ENCODE data around the gene SOX18.
"Not testable (repeated sequence)": the region's sequence is repeated elsewhere in the genome, so short reads cannot be mapped to it uniquely, and the experiment has no call there.

Gene SOX18

DNA sequence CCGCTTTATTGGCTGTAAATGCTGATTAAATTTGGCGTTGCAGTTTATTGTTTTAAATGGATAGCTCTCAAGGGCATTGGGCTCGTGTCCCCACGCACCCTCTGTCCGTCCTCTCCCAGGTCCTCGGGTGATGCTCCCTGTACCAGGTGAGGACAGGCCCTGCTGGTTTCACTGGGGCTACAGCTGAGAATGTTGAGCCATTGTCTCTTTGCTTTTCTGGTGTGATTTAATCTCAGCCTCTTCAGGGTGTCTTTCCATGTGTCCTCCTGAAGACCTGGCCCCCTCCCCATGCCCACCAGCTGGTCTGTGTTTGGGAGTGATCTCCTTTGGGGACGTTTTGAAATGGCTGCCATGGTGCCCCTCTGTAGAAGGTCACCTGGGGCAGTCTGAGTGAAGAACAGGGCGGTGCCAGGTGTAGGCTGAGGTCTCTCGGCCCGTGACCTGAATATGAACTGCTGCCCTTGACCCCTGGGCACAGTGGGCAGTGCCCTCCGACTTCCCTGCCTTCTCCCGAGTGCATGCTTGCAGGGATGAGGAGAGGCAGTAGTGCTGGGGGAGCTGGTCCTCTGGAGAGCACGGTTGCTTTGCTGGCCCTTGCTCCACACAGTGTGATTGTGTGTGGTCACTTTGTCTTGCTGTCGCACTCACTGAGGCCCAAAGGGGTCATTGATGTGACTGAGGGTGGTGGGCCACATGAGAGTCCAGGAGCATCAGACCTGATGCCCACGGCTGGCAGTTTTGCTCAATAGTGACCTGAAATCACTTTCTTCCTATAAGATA, 25.9 kb downstream of the SOX18 start:
- ATAC-seq (no peak), DNase-seq (no peak)
- Mint-ChIP-seq H3K9me3 (no peaks in the 10 kb centered on the region), H3K27me3 (no peaks in the 10 kb centered on the region), H3K36me3 (ENCODE audit: low read depth) (peaks cover 26% of the 10 kb centered on the region), H3K4me3 (no peak overlapping the region), H3K4me1 (peaks cover 5% of the 10 kb centered on the region), H3K27ac (no peak overlapping the region)

DNA sequence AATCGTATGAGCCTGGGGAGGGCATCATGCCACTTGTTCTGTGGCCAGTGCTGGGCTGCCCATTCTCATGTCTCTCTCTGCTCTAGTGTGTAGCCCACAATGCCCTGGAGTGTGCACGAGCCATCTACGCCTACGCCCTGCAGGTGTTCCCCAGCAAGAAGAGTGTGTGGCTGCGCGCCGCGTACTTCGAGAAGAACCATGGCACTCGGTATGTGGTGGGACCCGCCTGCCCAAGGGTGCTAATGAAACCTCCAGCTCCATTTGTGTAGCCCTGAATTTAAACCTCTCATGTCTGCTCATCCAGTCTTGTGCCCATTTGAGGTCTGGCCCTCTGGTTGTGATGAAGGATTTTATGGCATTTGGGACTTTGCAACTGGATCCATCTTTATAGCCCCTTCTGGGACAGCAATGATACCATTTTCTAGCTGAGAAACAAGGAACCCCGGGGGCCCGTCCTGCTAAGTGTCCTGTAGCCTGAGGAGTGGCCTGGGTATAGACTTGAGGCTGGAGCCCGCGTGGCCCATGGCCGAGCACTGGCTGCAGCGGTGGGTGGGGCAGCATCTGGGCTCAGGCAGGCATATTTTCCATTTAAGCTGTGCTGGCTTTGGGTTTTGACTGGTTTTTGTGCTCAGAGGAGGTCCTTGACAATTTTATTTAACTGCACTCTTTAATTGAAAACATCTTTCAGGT, 26.6 kb downstream of the SOX18 start:
- peaks cover 30% of the 10 kb centered on the region for H3K36me3 Mint-ChIP-seq (ENCODE audit: low read depth)

DNA sequence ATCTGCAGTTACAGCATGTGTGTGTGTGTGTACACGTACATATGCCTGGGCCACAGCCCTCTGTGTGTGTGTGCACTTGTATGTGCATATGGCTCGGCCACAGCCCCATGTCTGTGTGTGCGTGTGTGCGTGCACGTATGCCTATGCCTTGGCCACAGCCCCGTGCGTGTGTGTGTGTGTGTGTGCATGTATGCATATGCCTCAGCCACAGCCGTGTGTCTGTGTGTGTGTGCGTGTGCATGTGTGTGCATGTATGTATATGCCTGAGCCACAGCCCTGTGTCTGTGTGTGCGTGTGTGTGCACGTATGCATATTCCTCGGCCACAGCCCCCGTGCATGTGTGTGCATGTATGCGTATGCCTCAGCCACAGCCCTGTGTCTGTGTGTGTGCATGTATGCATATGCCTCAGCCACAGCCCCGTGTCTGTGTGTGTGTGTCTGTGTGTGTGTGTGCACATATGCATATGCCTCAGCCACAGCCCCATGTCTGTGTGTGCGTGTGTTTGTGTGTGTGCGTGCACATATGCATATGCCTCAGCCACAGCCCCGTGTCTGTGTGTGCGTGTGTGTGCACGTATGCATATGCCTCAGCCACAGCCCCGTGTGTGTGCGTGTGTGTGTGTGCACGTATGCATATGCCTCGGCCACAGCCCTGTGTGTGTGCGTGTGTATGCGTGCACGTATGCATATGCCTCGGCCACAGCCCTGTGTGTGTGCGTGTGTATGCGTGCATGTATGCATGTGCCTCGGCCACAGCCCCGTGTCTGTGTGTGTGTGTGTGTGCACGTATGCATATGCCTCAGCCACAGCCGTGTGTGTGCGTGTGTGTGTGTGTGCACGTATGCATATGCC, 28.1 kb downstream of the SOX18 start:
- H3K27me3 Mint-ChIP-seq, result no peaks in the 10 kb centered on the region
- no peaks in the 10 kb centered on the region for H3K9me3 Mint-ChIP-seq
- H3K4me3 Mint-ChIP-seq, result no peak overlapping the region
- ATAC-seq (no peak), DNase-seq (no peak)
- no peak overlapping the region for H3K27ac Mint-ChIP-seq
- H3K36me3 Mint-ChIP-seq (ENCODE audit: low read depth), result peaks cover 33% of the 10 kb centered on the region
- H3K4me1 Mint-ChIP-seq, result peaks cover 5% of the 10 kb centered on the region

More for the DNA sequence above, 26.6 kb downstream of the SOX18 start:
- no peak for DNase-seq
- peaks cover 5% of the 10 kb centered on the region for H3K4me1 Mint-ChIP-seq
- no peak overlapping the region for H3K27ac Mint-ChIP-seq
- H3K4me3 Mint-ChIP-seq, result no peak overlapping the region
- ATAC-seq, result no peak
- H3K9me3 Mint-ChIP-seq, result no peaks in the 10 kb centered on the region
- H3K27me3 Mint-ChIP-seq, result no peaks in the 10 kb centered on the region

DNA sequence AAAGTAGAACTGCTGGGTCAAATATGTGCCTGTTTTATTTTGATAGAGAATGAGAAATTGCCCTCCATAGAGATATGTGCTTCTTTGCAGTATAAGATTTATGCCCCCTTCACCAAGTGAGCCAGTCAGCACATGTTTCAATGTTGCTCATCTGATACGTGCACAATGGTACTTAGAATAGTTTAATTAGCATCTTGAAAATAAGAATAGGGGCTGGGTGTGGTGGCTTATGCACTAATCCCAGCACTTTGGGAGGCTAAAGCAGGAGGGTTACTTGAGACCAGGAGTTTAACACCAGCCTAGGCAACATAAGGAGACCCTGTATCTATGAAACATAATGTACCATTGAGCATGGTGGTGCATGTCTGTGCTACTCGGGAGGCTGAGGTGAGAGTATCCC, 33.8 kb downstream of the SOX18 start:
- ATAC-seq (no peak), DNase-seq (no peak)
- Mint-ChIP-seq H3K36me3 (ENCODE audit: low read depth) (peaks cover 58% of the 10 kb centered on the region), H3K27ac (peak overlapping the region; percentile 35), H3K9me3 (no peaks in the 10 kb centered on the region), H3K27me3 (no peaks in the 10 kb centered on the region), H3K4me1 (peaks cover 33% of the 10 kb centered on the region), H3K4me3 (no peak overlapping the region)

DNA sequence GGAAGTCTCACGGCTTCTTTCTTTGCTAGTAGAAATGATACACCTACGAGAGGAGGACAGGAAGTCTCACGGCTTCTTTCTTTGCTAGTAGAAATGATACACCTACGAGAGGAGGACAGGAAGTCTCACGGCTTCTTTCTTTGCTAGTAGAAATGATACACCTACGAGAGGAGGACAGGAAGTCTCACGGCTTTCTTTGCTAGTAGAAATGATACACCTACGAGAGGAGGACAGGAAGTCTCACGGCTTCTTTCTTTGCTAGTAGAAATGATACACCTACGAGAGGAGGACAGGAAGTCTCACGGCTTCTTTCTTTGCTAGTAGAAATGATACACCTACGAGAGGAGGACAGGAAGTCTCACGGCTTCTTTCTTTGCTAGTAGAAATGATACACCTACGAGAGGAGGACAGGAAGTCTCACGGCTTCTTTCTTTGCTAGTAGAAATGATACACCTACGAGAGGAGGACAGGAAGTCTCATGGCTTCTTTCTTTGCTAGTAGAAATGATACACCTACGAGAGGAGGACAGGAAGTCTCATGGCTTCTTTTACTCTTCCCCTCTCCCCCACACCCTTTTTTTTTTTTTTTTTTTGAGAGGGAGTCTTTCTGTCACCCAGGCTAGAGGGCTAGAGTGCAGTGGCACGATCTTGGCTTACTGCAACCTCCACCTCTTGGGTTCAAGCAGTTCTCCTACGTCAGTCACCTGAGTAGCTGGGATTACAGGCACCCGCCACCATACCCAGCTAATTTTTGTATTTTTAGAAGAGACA, 36.9 kb downstream of the SOX18 start:
- DNase-seq, H3K27me3 Mint-ChIP-seq, ATAC-seq: not testable (repeated sequence)
- Mint-ChIP-seq H3K4me3 (peak overlapping the region; percentile 36), H3K9me3 (peaks cover 13% of the 10 kb centered on the region), H3K27ac (peak overlapping the region; percentile 77), H3K4me1 (peaks cover 57% of the 10 kb centered on the region), H3K36me3 (ENCODE audit: low read depth) (peaks cover 67% of the 10 kb centered on the region)

DNA sequence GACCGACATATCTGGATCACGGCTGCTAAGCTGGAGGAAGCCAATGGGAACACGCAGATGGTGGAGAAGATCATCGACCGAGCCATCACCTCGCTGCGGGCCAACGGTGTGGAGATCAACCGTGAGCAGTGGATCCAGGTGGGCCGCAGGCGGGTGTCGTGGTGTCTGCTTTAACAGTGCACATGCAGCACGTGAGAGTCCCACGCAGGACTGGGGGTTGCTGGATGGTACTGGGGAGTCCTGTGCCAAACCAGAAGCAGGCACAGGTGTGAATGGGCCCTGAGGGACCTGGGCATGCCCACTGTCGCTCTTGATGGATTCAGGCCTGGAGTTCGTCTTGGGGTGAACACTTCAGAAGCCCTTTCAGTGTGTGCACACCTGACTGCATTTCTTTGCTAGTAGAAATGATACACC, 38.1 kb downstream of the SOX18 start:
- Mint-ChIP-seq H3K4me3 (no peak overlapping the region), H3K27ac (peak overlapping the region; percentile 76), H3K9me3 (peaks cover 13% of the 10 kb centered on the region), H3K27me3 (no peaks in the 10 kb centered on the region), H3K36me3 (ENCODE audit: low read depth) (peaks cover 68% of the 10 kb centered on the region), H3K4me1 (peaks cover 67% of the 10 kb centered on the region)
- ATAC-seq (no peak), DNase-seq (no peak)

DNA sequence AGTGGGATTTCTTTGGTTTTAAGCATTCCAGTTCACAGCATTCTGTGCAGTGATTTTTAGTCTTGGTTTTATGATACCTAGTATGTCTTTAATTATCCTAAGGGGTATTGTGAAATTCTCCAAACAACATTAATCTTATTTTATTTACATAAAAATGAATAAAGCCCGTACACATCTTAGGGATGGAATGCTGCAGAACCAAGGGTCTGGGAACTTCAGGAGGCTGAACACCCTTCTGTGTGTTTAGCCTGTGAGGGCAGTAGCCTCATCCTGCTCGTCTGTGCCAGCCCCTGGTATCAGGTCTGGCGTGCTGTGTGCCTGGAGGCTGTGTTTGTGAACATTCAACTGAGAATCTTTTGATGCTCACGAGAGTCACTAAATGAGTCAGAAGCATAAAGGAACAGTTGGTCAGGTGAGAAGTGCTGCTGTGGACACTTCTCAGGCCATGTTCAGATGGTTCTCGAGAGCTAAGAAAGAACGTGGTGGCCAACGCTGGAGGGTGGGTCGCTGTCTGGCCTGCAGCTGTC, 38.7 kb downstream of the SOX18 start:
- Mint-ChIP-seq H3K36me3 (ENCODE audit: low read depth) (peaks cover 67% of the 10 kb centered on the region), H3K4me3 (no peak overlapping the region), H3K9me3 (peaks cover 13% of the 10 kb centered on the region), H3K4me1 (peaks cover 67% of the 10 kb centered on the region), H3K27me3 (no peaks in the 10 kb centered on the region), H3K27ac (peak overlapping the region; percentile 76)
- no peak for ATAC-seq
- DNase-seq, result no peak

DNA sequence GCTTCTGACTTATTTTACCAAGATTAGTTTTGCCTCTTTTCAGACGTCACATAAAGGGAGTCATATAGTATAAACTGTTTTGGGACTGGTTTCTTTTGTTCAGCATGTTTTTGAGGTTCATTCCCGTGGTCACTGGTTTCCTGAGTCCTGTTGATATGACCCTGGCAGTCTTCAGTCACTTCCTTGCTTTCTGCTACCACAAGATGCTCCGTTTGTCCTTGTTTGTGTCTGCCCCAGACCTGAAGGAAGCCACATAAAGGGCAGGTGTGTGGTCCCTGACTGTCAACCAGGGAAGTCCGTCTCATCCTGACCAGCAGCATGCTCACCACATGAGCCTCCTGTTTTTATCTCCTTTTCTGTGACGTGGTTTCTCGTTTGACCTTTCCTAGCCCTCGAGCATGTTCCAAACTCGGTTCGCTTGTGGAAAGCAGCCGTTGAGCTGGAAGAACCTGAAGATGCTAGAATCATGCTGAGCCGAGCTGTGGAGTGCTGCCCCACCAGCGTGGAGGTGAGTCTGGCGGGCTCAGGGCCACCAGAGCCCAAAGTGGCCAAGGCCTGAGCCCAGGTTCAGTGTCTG, 39.5 kb downstream of the SOX18 start:
- no peak for DNase-seq
- H3K9me3 Mint-ChIP-seq, result peaks cover 13% of the 10 kb centered on the region
- peaks cover 63% of the 10 kb centered on the region for H3K36me3 Mint-ChIP-seq (ENCODE audit: low read depth)
- peak overlapping the region; percentile 29 for H3K4me3 Mint-ChIP-seq
- peak overlapping the region; percentile 70 for H3K27ac Mint-ChIP-seq
- H3K4me1 Mint-ChIP-seq, result peaks cover 76% of the 10 kb centered on the region
- H3K27me3 Mint-ChIP-seq, result no peaks in the 10 kb centered on the region
- ATAC-seq, result peak; percentile 49

DNA sequence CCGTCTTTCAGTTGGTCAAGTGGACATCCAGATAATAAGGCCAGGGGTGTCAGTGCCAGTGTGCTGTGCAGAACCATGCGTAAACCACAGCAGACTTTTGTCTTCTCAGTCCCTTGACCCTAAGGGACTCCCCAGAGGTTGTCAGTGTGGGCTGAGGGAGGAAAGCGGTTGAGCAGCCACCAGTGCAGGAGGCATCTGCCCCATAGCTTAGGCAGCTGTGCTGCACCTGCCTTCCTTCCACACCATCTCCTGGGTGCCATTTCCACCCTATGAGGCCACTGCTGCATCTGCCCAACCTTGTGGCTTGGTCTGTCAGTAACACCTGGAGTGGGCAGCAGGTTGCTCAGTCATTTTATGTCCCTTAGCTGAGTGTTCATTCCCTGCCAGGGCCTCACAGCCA, 42.5 kb downstream of the SOX18 start:
- H3K4me1 Mint-ChIP-seq, result peaks cover 66% of the 10 kb centered on the region
- peaks cover 50% of the 10 kb centered on the region for H3K36me3 Mint-ChIP-seq (ENCODE audit: low read depth)
- no peak for ATAC-seq

DNA sequence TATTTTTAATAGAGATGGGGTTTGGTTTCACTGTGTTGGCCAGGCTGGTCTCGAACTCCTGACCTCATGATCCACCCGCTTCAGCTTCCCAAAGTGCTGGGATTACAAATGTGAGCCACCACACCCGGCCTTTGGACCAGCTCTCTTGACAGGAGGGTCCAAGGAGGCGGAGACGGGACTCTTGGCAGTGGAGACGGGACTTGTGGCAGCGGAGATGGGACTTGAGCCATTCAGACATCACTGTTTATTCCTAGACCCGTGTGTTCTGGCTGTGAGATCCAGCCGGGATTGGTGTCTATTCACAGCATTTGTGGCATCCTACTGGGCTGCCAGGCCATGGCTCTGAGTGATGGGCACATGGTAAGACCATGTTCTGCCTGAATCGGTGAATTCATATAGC, 42.9 kb downstream of the SOX18 start:
- no peak overlapping the region for H3K4me3 Mint-ChIP-seq
- peaks cover 68% of the 10 kb centered on the region for H3K4me1 Mint-ChIP-seq
- H3K27ac Mint-ChIP-seq, result no peak overlapping the region
- DNase-seq (no peak), ATAC-seq (no peak)
- H3K27me3 Mint-ChIP-seq, result no peaks in the 10 kb centered on the region
- peaks cover 13% of the 10 kb centered on the region for H3K9me3 Mint-ChIP-seq
- H3K36me3 Mint-ChIP-seq (ENCODE audit: low read depth), result peaks cover 52% of the 10 kb centered on the region

More for the DNA sequence above, 42.5 kb downstream of the SOX18 start:
- Mint-ChIP-seq H3K9me3 (peaks cover 13% of the 10 kb centered on the region), H3K4me3 (no peak overlapping the region), H3K27me3 (no peaks in the 10 kb centered on the region), H3K27ac (no peak overlapping the region)
- DNase-seq, result no peak

DNA sequence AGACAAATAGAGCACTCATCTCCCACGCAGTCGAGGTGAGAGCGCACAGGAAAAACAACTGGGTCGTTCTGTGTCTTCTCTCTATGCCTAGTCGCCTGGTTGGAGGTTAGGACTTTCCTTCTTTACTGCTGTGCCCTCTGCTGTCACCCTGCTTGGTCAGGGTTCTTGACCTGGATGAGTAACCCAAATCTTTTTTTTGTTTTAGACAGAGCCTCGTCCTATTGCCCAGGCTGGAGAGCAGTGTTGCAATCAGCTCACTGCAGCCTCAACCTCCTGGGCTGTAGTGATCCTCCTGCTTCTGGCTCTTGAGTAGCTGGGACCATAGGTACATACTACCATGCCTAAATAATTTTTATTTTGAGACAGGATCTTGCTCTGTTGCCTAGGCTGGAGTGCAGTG, 44.0 kb downstream of the SOX18 start:
- Mint-ChIP-seq H3K4me3 (no peak overlapping the region), H3K36me3 (ENCODE audit: low read depth) (peaks cover 44% of the 10 kb centered on the region), H3K27ac (peak overlapping the region; percentile 7), H3K9me3 (peaks cover 13% of the 10 kb centered on the region), H3K27me3 (no peaks in the 10 kb centered on the region), H3K4me1 (peaks cover 58% of the 10 kb centered on the region)
- ATAC-seq (no peak), DNase-seq (no peak)

DNA sequence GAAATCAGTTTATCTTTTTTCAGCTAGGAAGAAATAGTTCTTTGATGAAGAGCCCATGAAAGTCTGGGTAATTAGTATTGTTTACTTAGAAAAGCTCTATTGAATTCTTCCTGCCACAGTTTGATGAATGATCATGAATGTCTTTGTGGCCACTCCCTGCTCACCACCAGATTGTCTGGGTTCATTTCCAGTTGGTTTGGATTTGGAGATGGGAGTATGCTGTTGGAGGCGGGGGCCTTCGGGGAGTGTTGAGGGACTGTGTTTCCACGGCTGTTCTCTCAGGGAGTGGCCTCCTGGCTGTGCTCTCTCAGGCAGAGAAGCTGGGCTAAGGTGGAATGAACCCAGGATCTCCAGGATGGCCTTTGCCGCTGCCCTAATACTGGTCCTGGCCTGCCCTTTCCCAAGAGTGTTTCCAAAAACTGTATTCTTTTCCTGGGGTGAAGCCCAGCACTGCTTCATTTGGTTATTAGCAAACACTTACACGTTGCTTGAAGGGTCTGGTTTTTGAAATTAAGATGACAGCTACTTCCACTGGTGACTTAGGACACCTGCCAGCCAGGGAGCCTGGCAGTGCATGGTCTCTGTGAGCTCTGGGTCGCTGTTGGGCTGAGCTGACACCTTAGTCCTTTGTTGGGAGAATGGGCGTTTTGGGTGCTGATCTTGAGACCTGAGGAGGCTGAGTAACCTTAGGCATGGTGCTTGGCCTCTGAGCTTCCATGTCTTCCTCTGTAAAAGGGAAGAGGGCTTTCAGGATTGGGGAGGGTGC, 45.3 kb downstream of the SOX18 start:
- Mint-ChIP-seq H3K27me3 (no peaks in the 10 kb centered on the region), H3K4me1 (peaks cover 46% of the 10 kb centered on the region), H3K27ac (no peak overlapping the region), H3K9me3 (peaks cover 8% of the 10 kb centered on the region), H3K36me3 (ENCODE audit: low read depth) (peaks cover 42% of the 10 kb centered on the region), H3K4me3 (no peak overlapping the region)
- no peak for DNase-seq
- no peak for ATAC-seq

DNA sequence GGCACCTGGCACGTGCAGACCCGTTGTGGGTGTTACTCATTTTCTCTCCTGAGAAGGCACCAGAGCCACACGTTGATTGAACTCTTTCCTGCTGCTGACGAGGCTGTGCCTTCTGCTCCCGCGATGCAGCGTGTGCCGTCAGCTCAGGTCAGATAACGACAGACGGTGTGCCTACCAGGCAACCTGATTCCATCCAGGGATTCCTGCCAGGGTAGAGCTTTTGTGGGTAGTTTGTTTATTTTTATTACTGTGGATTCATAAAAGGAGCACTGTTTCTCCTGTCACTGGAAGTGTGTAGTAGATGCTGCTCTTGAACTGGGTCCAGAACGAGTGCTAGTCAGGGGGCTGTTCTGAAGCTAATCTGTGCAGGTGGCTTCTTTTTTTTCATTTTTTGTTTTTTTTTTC, 47.8 kb downstream of the SOX18 start:
- DNase-seq (no peak), ATAC-seq (no peak)
- Mint-ChIP-seq H3K9me3 (no peaks in the 10 kb centered on the region), H3K27me3 (no peaks in the 10 kb centered on the region), H3K36me3 (ENCODE audit: low read depth) (peaks cover 40% of the 10 kb centered on the region), H3K4me1 (peaks cover 24% of the 10 kb centered on the region), H3K27ac (peak overlapping the region; percentile 35), H3K4me3 (no peak overlapping the region)
